Stimulated activated naive CD8-positive, alpha-beta T cell treated with anti-CD3 and anti-CD28 coated beads, Interleukin-15, Interleukin-2, amounts not matched to agents 100 ng/mL and 50 ng/mL, for 24 hours (primary cell): Measurements from ENCODE around the gene NIPSNAP3A.
"Not testable (repeated sequence)": the region's sequence is repeated elsewhere in the genome, so short reads cannot be mapped to it uniquely, and the experiment has no call there.

ENCODE experiments used
- H3K27ac Mint-ChIP-seq: one replicate; pipeline ENCODE4 v1.8.0; 2021; ENCODE audit warnings: mild to moderate bottlenecking, mixed read lengths
- H3K27me3 Mint-ChIP-seq: one replicate; pipeline ENCODE4 v1.8.0; 2021; ENCODE audit warnings: mixed read lengths
- H3K36me3 Mint-ChIP-seq: one replicate; pipeline ENCODE4 v1.8.0; 2021; ENCODE audit warnings: low read depth, mixed read lengths
- H3K4me1 Mint-ChIP-seq: one replicate; pipeline ENCODE4 v1.8.0; 2021; ENCODE audit warnings: low read depth, mixed read lengths
- H3K4me3 Mint-ChIP-seq: one replicate; pipeline ENCODE4 v1.8.0; 2021; ENCODE audit warnings: mild to moderate bottlenecking, mixed read lengths
- H3K9me3 Mint-ChIP-seq: one replicate; pipeline ENCODE4 v1.8.0; 2021; ENCODE audit warnings: mixed read lengths

Gene NIPSNAP3A

GRCh38 chr9:104747565-104748358 is at the start of gene NIPSNAP3A:
TSS of gene NIPSNAP3A (plus strand) at chr9:104747683. CDS start at chr9:104747793, 110 bp downstream.
- Mint-ChIP-seq H3K4me3 (peak within 1 kb of the TSS; percentile 99), H3K27me3 (no peaks in the 10 kb centered on the region), H3K27ac (peak within 1 kb of the TSS; percentile 99)

GRCh38 chr9:104700306-104700705 is 47.2 kb upstream of the NIPSNAP3A start:
- H3K27me3 Mint-ChIP-seq: no peaks in the 10 kb centered on the region
- H3K4me1 Mint-ChIP-seq: no peaks in the 10 kb centered on the region
- no peak overlapping the region for H3K27ac Mint-ChIP-seq
- H3K36me3 Mint-ChIP-seq: peaks cover 5% of the 10 kb centered on the region
- peaks cover 5% of the 10 kb centered on the region for H3K9me3 Mint-ChIP-seq
- H3K4me3 Mint-ChIP-seq: no peak overlapping the region

More at GRCh38 chr9:104747565-104748358, at the start of gene NIPSNAP3A:
- H3K9me3 Mint-ChIP-seq: no peaks in the 10 kb centered on the region
- peaks cover 14% of the 10 kb centered on the region for H3K36me3 Mint-ChIP-seq
- peaks cover 35% of the 10 kb centered on the region for H3K4me1 Mint-ChIP-seq

- not testable (repeated sequence) for H3K4me1 Mint-ChIP-seq, H3K4me3 Mint-ChIP-seq, H3K27me3 Mint-ChIP-seq, H3K36me3 Mint-ChIP-seq, H3K27ac Mint-ChIP-seq
- peaks cover 13% of the 10 kb centered on the region for H3K9me3 Mint-ChIP-seq
These were observed 38.7 kb upstream of the NIPSNAP3A start for GRCh38 chr9:104708737-104709136.

- H3K4me3 Mint-ChIP-seq: no peak overlapping the region
- peaks cover 3% of the 10 kb centered on the region for H3K9me3 Mint-ChIP-seq
- no peaks in the 10 kb centered on the region for H3K27me3 Mint-ChIP-seq
- H3K36me3 Mint-ChIP-seq: no peaks in the 10 kb centered on the region
- H3K4me1 Mint-ChIP-seq: no peaks in the 10 kb centered on the region
- no peak overlapping the region for H3K27ac Mint-ChIP-seq
These were observed 35.9 kb upstream of the NIPSNAP3A start for GRCh38 chr9:104711604-104712003.

GRCh38 chr9:104725014-104725413 is 22.5 kb upstream of the NIPSNAP3A start:
- no peak overlapping the region for H3K4me3 Mint-ChIP-seq
- no peaks in the 10 kb centered on the region for H3K4me1 Mint-ChIP-seq
- peaks cover 7% of the 10 kb centered on the region for H3K27me3 Mint-ChIP-seq
- H3K36me3 Mint-ChIP-seq: no peaks in the 10 kb centered on the region
- no peak overlapping the region for H3K27ac Mint-ChIP-seq
- H3K9me3 Mint-ChIP-seq: no peaks in the 10 kb centered on the region

GRCh38 chr9:104738452-104738851 is 9.0 kb upstream of the NIPSNAP3A start:
- no peaks in the 10 kb centered on the region for H3K36me3 Mint-ChIP-seq
- no peaks in the 10 kb centered on the region for H3K27me3 Mint-ChIP-seq
- peaks cover 8% of the 10 kb centered on the region for H3K4me1 Mint-ChIP-seq
- no peak overlapping the region for H3K4me3 Mint-ChIP-seq
- H3K9me3 Mint-ChIP-seq: no peaks in the 10 kb centered on the region
- no peak overlapping the region for H3K27ac Mint-ChIP-seq

- Mint-ChIP-seq H3K4me1 (peaks cover 8% of the 10 kb centered on the region), H3K9me3 (no peaks in the 10 kb centered on the region), H3K36me3 (no peaks in the 10 kb centered on the region), H3K4me3 (no peak overlapping the region), H3K27ac (no peak overlapping the region), H3K27me3 (no peaks in the 10 kb centered on the region)
These were observed 6.9 kb upstream of the NIPSNAP3A start for GRCh38 chr9:104740621-104741020.

- Mint-ChIP-seq H3K27ac (no peak overlapping the region), H3K36me3 (no peaks in the 10 kb centered on the region), H3K27me3 (no peaks in the 10 kb centered on the region), H3K9me3 (no peaks in the 10 kb centered on the region), H3K4me3 (no peak overlapping the region), H3K4me1 (peaks cover 24% of the 10 kb centered on the region)
These were observed 4.0 kb upstream of the NIPSNAP3A start for GRCh38 chr9:104743376-104743985.

- no peaks in the 10 kb centered on the region for H3K9me3 Mint-ChIP-seq
- H3K27me3 Mint-ChIP-seq: no peaks in the 10 kb centered on the region
- no peak overlapping the region for H3K4me3 Mint-ChIP-seq
- H3K27ac Mint-ChIP-seq: no peak overlapping the region
- H3K36me3 Mint-ChIP-seq: peaks cover 2% of the 10 kb centered on the region
- H3K4me1 Mint-ChIP-seq: peaks cover 37% of the 10 kb centered on the region
These were observed 1.6 kb upstream of the NIPSNAP3A start for GRCh38 chr9:104745852-104746251.

GRCh38 chr9:104746285-104746684 is 1.2 kb upstream of the NIPSNAP3A start:
- Mint-ChIP-seq H3K4me1 (peaks cover 35% of the 10 kb centered on the region), H3K27me3 (no peaks in the 10 kb centered on the region), H3K9me3 (no peaks in the 10 kb centered on the region), H3K27ac (no peak overlapping the region), H3K4me3 (peak overlapping the region; percentile 99), H3K36me3 (peaks cover 5% of the 10 kb centered on the region)

GRCh38 chr9:104746798-104747197 is 685 bp upstream of the NIPSNAP3A start:
- Mint-ChIP-seq H3K9me3 (no peaks in the 10 kb centered on the region), H3K4me1 (peaks cover 35% of the 10 kb centered on the region), H3K27ac (peak overlapping the region; percentile 99), H3K36me3 (peaks cover 5% of the 10 kb centered on the region), H3K27me3 (no peaks in the 10 kb centered on the region), H3K4me3 (peak overlapping the region; percentile 99)

GRCh38 chr9:104747245-104747564 is 278 bp upstream of the NIPSNAP3A start:
- peaks cover 9% of the 10 kb centered on the region for H3K36me3 Mint-ChIP-seq
- peak overlapping the region; percentile 99 for H3K27ac Mint-ChIP-seq
- H3K27me3 Mint-ChIP-seq: no peaks in the 10 kb centered on the region
- H3K4me1 Mint-ChIP-seq: peaks cover 35% of the 10 kb centered on the region
- H3K4me3 Mint-ChIP-seq: peak overlapping the region; percentile 99
- no peaks in the 10 kb centered on the region for H3K9me3 Mint-ChIP-seq

- peaks cover 20% of the 10 kb centered on the region for H3K36me3 Mint-ChIP-seq
- H3K4me3 Mint-ChIP-seq: peak overlapping the region; percentile 99
- H3K27me3 Mint-ChIP-seq: no peaks in the 10 kb centered on the region
- peaks cover 35% of the 10 kb centered on the region for H3K4me1 Mint-ChIP-seq
- H3K27ac Mint-ChIP-seq: peak overlapping the region; percentile 90
- H3K9me3 Mint-ChIP-seq: no peaks in the 10 kb centered on the region
These were observed 1.0 kb downstream of the NIPSNAP3A start for GRCh38 chr9:104748359-104749031.

- Mint-ChIP-seq H3K27ac (no peak overlapping the region), H3K4me3 (no peak overlapping the region), H3K4me1 (peaks cover 35% of the 10 kb centered on the region), H3K36me3 (peaks cover 28% of the 10 kb centered on the region), H3K9me3 (no peaks in the 10 kb centered on the region), H3K27me3 (no peaks in the 10 kb centered on the region)
These were observed 2.8 kb downstream of the NIPSNAP3A start for GRCh38 chr9:104750185-104750767.

- Mint-ChIP-seq H3K27ac (no peak overlapping the region), H3K4me3 (no peak overlapping the region), H3K36me3 (peaks cover 8% of the 10 kb centered on the region), H3K4me1 (peaks cover 3% of the 10 kb centered on the region), H3K27me3 (no peaks in the 10 kb centered on the region), H3K9me3 (no peaks in the 10 kb centered on the region)
These were observed 11.5 kb downstream of the NIPSNAP3A start for GRCh38 chr9:104758974-104759373.
